Chondrocyte (in vitro differentiated cells): ENCODE measurements around the gene PLCG2. TPM values are rescaled to one million over a fixed set of nuclear protein-coding genes. Genes with fewer than 3 reads are reported as not detected.

Experiments
- DNase-seq: peaks from one replicate; pipeline ENCODE4 v3.0.0; 2021; ENCODE audit warnings: mixed read lengths, low spot score
- H3K27ac Mint-ChIP-seq: one replicate; pipeline ENCODE4 v1.8.0; 2021; ENCODE audit warnings: mild to moderate bottlenecking, moderate library complexity, mixed read lengths; ENCODE audit not compliant: unreplicated experiment
- H3K27me3 Mint-ChIP-seq: 2 replicates; pipeline ENCODE4 v1.8.0; 2021; ENCODE audit warnings: low read depth, mixed read lengths
- H3K36me3 Mint-ChIP-seq: 2 replicates; pipeline ENCODE4 v1.8.0; 2021; ENCODE audit warnings: low read depth, mixed read lengths
- H3K4me1 Mint-ChIP-seq: 2 replicates; pipeline ENCODE4 v1.8.0; 2021; ENCODE audit warnings: low read depth, mild to moderate bottlenecking, mixed read lengths
- H3K4me3 Mint-ChIP-seq: one replicate; pipeline ENCODE4 v1.8.0; 2021; ENCODE audit warnings: mild to moderate bottlenecking, moderate library complexity, mixed read lengths; ENCODE audit not compliant: unreplicated experiment
- H3K9me3 Mint-ChIP-seq: 2 replicates; pipeline ENCODE4 v1.8.0; 2021; ENCODE audit warnings: low read depth, mixed read lengths
- CTCF ChIP-seq: fragments of 200-600 bp; sonication (generic); IDR thresholded peaks from 2 replicates; pipeline ENCODE4 v1.5.0; 2021; ENCODE audit warnings: antibody characterized with exemption, mild to moderate bottlenecking, moderate library complexity
- total RNA-seq: library from RNA; stranded (reverse); gene quantifications from 3 replicates; pipeline ENCODE4 v1.2.1, GENCODE V29; 2021

Gene PLCG2
- total RNA-seq, 1 donor from 2014 or later: 1.1 TPM

DNA sequence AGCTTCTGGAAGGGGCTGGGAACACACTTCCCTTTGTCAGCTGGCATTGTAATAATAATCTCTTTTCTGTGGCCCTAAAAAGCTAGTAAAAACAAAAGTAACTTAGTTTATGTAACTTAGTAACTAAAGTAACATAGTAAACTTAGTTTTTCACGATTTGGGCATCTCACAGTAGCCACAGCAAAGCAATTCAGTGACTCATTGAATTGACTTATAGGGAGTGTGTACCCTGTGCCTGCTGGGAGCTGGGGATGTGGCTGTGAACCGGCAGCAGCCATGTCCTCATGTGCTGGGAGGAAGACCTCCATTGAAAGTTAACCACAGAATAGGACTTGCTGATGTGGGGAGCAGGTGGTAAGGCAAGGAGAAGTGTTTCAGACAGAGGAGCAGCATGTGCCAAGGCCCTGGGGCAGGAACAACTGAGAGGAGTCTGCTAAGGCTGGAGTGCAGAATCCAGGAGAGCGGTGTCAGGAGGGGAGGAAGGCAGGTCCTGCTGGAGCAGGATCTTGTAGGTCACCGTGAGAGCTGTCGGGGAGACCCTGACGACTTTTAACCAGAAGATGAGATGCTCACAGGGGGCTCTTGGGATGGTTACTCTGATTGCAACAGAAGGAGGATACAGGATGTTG, 112.8 kb downstream of the PLCG2 start:
- no peak overlapping the region for H3K4me3 Mint-ChIP-seq
- no peak overlapping the region for H3K27ac Mint-ChIP-seq
- H3K9me3 Mint-ChIP-seq: no peaks in the 10 kb centered on the region
- DNase-seq: no peak
- no peak for TF ChIP-seq CTCF
- H3K36me3 Mint-ChIP-seq: no peaks in the 10 kb centered on the region
- H3K27me3 Mint-ChIP-seq: peaks cover 18% of the 10 kb centered on the region
- peaks cover under 1% of the 10 kb centered on the region for H3K4me1 Mint-ChIP-seq

DNA sequence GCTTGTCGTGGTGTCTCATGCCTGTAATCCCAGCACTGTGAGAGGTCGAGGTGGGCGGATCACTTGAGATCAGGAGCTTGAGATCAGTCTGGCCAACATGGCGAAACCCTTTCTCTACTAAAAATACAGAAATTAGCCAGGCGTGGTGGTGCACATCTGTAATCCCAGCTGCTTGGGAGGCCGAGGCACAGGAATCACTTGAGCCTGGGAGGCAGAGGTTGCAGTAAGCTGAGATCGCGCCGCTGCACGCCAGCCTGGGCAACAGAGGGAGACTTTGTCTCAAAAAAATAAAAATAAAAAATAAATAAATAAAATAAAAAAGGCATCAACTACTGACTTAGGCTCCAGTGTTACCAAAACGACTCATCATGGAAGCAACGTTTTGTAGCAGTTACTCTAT, 115.5 kb downstream of the PLCG2 start:
- no peak for TF ChIP-seq CTCF
- DNase-seq: no peak
- H3K36me3 Mint-ChIP-seq: no peaks in the 10 kb centered on the region
- H3K9me3 Mint-ChIP-seq: no peaks in the 10 kb centered on the region
- peaks cover 17% of the 10 kb centered on the region for H3K27me3 Mint-ChIP-seq
- H3K27ac Mint-ChIP-seq: no peak overlapping the region
- H3K4me3 Mint-ChIP-seq: no peak overlapping the region
- H3K4me1 Mint-ChIP-seq: peaks cover 5% of the 10 kb centered on the region

DNA sequence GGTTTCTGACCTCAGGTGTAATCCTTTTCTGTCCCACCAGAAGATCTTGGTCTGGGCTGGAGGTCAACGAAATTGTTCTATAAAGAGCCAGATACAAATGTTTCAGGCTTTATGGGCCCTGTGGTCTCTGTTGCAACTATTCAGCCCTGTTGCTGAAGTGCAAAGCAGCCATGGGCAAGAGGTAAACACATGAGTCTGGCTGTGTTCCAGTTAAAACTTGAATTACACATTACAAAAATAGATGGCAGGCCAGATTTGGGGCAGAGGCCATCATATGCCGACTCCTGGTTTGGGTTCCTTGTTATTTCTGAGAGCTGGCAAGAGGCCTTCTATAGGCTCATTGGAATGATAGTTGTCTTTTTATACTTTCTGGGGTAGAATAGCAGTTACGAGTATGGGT, 117.8 kb downstream of the PLCG2 start:
- Mint-ChIP-seq H3K27me3 (peaks cover 16% of the 10 kb centered on the region), H3K4me1 (peaks cover 9% of the 10 kb centered on the region), H3K4me3 (no peak overlapping the region), H3K9me3 (no peaks in the 10 kb centered on the region), H3K27ac (no peak overlapping the region), H3K36me3 (no peaks in the 10 kb centered on the region)
- no peak for TF ChIP-seq CTCF
- DNase-seq: no peak

DNA sequence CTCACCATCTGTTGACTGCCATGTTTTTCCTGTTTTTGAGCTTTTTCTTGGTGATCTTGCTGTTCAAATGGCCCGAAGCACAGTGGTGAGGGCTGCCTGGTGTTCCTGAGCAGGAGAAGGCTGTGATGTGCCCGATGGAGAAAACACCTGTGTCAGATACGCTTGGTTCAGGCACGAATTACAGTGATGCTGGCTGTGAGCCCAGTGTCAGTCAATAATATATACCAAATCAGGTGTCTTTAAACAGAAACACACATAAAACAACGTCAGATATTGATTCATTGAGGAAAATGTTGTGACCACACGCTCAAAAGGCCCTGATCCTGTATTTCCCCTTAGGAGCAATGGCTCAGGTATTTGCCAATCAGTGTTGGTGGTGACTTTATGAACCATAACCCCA, 120.5 kb downstream of the PLCG2 start:
- H3K27me3 Mint-ChIP-seq: peaks cover 12% of the 10 kb centered on the region
- H3K4me3 Mint-ChIP-seq: no peak overlapping the region
- no peak overlapping the region for H3K27ac Mint-ChIP-seq
- no peak for DNase-seq
- H3K4me1 Mint-ChIP-seq: peaks cover 9% of the 10 kb centered on the region
- no peak for TF ChIP-seq CTCF
- H3K36me3 Mint-ChIP-seq: no peaks in the 10 kb centered on the region
- peaks cover 4% of the 10 kb centered on the region for H3K9me3 Mint-ChIP-seq

DNA sequence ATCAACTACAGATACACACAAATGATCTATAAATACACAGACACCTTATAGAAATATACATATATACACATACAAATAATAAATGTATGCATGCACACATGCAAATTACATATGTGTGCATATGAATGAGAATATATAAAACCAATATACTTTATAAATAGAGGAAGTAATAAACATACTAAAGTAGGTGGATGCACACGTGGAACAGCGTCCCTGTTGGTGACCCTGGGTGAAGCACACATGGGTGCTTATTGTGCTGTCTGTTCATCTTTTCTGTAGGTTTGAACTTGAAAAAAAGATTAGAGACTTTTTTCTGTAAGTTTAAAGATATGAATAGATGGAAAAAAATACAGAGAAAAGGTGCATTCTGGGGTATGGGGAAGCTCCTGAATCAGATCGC, 120.9 kb downstream of the PLCG2 start:
- Mint-ChIP-seq H3K4me3 (no peak overlapping the region), H3K36me3 (no peaks in the 10 kb centered on the region), H3K27me3 (peaks cover 12% of the 10 kb centered on the region), H3K4me1 (peaks cover 9% of the 10 kb centered on the region), H3K27ac (no peak overlapping the region), H3K9me3 (peaks cover 4% of the 10 kb centered on the region)
- TF ChIP-seq CTCF: no peak
- DNase-seq: no peak
